ENCODE results near the gene PSIP1. TPM values are rescaled to one million over a fixed set of nuclear protein-coding genes. Genes with fewer than 3 reads are reported as not detected.

PSIP1 gene
- total RNA-seq, 1 experiment from 2014 or later = 302 TPM

DNA sequence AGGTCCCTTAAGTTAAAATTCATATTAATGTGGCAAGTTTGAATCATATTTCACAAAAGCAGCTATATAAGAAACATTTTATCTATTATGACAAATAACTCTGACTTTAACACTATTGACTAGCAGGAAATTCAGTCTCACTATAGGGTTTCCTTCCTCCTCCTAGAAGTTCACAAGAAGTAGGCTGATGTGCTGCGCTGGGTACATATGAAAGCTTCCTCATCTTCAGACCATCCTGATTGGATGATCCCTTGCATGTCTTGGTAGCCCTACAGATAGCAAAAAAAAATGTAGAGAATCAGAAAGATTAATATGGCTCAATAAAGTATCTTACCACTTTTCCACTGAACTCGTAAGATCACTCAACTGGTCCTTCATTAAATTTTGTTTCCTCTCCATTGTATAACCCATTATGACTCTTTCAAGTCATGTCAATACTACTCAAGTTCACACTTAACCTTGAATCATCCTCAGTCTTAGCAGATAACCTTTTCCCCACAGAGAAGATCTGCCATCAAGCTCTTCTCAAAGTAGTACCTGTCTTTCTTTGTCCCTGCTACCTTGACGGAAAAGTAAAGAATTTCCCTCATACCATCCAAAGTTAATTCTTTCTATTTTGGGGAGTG lies 11.5 kb upstream of the PSIP1 start:
- H3K4me3 Mint-ChIP-seq = no peak overlapping the region
- peaks cover 16% of the 10 kb centered on the region for H3K4me1 Mint-ChIP-seq
- CTCF ChIA-PET = interaction anchor here (1.1 to 1.6 kb wide), 2 partner anchors 9 to 30 kb away, joined by 4 read pairs; partner anchors contain the start of gene CCDC171
- TF ChIP-seq NR1H2 (CRISPR knock-in tag; IDR thresholded peaks at IDR 0.05) (no peak), RORB (CRISPR knock-in tag; IDR thresholded peaks at IDR 0.05) (no peak), GRHL2 (CRISPR knock-in tag; IDR thresholded peaks at IDR 0.05; ENCODE audit: insufficient replicate concordance, severe bottlenecking) (no peak), JUN (CRISPR knock-in tag; IDR thresholded peaks at IDR 0.05) (no peak), NFE2L1 (CRISPR knock-in tag; IDR thresholded peaks at IDR 0.05) (no peak), ZNF121 (CRISPR knock-in tag; IDR thresholded peaks at IDR 0.05) (no peak), OVOL2 (CRISPR knock-in tag; IDR thresholded peaks at IDR 0.05; ENCODE audit: borderline replicate concordance) (no peak)
- TF ChIP-seq, protein P1, sequence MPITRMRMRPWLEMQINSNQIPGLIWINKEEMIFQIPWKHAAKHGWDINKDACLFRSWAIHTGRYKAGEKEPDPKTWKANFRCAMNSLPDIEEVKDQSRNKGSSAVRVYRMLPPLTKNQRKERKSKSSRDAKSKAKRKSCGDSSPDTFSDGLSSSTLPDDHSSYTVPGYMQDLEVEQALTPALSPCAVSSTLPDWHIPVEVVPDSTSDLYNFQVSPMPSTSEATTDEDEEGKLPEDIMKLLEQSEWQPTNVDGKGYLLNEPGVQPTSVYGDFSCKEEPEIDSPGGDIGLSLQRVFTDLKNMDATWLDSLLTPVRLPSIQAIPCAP (CRISPR knock-in tag; IDR thresholded peaks at IDR 0.05) = no peak
- TF ChIP-seq, protein P2, sequence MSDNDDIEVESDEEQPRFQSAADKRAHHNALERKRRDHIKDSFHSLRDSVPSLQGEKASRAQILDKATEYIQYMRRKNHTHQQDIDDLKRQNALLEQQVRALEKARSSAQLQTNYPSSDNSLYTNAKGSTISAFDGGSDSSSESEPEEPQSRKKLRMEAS (CRISPR knock-in tag; IDR thresholded peaks at IDR 0.05) = no peak
- TF ChIP-seq, protein P3, sequence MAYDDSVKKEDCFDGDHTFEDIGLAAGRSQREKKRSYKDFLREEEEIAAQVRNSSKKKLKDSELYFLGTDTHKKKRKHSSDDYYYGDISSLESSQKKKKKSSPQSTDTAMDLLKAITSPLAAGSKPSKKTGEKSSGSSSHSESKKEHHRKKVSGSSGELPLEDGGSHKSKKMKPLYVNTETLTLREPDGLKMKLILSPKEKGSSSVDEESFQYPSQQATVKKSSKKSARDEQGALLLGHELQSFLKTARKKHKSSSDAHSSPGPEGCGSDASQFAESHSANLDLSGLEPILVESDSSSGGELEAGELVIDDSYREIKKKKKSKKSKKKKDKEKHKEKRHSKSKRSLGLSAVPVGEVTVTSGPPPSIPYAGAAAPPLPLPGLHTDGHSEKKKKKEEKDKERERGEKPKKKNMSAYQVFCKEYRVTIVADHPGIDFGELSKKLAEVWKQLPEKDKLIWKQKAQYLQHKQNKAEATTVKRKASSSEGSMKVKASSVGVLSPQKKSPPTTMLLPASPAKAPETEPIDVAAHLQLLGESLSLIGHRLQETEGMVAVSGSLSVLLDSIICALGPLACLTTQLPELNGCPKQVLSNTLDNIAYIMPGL (CRISPR knock-in tag; IDR thresholded peaks at IDR 0.05) = no peak
- POLR2A ChIA-PET = no interaction called here
- H3K27me3 Mint-ChIP-seq (ENCODE audit: low read depth) = no peaks in the 10 kb centered on the region
- no peak for DNase-seq (ENCODE audit: low spot score)
- ATAC-seq = no peak
- H3K9me3 Mint-ChIP-seq = peaks cover 5% of the 10 kb centered on the region
- no peak overlapping the region for H3K27ac Mint-ChIP-seq
- H3K36me3 Mint-ChIP-seq = no peaks in the 10 kb centered on the region

DNA sequence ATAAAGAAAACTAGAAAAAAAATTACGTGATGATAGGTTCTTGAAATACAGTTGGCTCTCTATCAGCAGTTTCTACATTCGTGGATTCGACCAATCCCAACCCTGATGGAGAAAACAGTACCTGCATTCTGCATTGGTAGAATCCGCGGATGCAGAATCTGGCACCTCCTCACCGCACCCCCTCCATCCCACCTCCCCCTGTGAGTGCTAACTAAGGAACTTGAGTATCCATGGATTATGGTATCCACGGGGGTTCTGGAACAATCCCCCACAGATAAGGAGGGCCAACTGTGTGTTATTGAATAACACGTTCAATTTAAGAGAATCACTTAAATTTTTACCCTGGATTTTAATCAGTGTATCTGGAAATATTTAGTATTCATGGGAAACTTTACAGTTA lies 10.5 kb upstream of the PSIP1 start:
- Mint-ChIP-seq H3K27me3 (ENCODE audit: low read depth) (no peaks in the 10 kb centered on the region), H3K4me3 (no peak overlapping the region), H3K9me3 (peaks cover 5% of the 10 kb centered on the region), H3K27ac (no peak overlapping the region), H3K36me3 (no peaks in the 10 kb centered on the region), H3K4me1 (peaks cover 16% of the 10 kb centered on the region)
- POLR2A ChIA-PET = no interaction called here
- no peak for DNase-seq (ENCODE audit: low spot score)
- CTCF ChIA-PET = interaction anchor here (1.6 kb wide), 1 partner anchor 8 kb away, joined by 4 read pairs; no protein-coding TSS in a partner anchor
- ATAC-seq = peak; percentile 39; the same call in 1 of the 2 replicates
- TF ChIP-seq, protein P1 (CRISPR knock-in tag; IDR thresholded peaks at IDR 0.05) = no peak
- no peak for TF ChIP-seq EMX1 (CRISPR knock-in tag; IDR thresholded peaks at IDR 0.05)
- TF ChIP-seq, protein P4, sequence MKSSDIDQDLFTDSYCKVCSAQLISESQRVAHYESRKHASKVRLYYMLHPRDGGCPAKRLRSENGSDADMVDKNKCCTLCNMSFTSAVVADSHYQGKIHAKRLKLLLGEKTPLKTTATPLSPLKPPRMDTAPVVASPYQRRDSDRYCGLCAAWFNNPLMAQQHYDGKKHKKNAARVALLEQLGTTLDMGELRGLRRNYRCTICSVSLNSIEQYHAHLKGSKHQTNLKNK (CRISPR knock-in tag; IDR thresholded peaks at IDR 0.05) = no peak
- TF ChIP-seq ZNF671 (CRISPR knock-in tag; IDR thresholded peaks at IDR 0.05) = no peak
- TF ChIP-seq, protein P5, sequence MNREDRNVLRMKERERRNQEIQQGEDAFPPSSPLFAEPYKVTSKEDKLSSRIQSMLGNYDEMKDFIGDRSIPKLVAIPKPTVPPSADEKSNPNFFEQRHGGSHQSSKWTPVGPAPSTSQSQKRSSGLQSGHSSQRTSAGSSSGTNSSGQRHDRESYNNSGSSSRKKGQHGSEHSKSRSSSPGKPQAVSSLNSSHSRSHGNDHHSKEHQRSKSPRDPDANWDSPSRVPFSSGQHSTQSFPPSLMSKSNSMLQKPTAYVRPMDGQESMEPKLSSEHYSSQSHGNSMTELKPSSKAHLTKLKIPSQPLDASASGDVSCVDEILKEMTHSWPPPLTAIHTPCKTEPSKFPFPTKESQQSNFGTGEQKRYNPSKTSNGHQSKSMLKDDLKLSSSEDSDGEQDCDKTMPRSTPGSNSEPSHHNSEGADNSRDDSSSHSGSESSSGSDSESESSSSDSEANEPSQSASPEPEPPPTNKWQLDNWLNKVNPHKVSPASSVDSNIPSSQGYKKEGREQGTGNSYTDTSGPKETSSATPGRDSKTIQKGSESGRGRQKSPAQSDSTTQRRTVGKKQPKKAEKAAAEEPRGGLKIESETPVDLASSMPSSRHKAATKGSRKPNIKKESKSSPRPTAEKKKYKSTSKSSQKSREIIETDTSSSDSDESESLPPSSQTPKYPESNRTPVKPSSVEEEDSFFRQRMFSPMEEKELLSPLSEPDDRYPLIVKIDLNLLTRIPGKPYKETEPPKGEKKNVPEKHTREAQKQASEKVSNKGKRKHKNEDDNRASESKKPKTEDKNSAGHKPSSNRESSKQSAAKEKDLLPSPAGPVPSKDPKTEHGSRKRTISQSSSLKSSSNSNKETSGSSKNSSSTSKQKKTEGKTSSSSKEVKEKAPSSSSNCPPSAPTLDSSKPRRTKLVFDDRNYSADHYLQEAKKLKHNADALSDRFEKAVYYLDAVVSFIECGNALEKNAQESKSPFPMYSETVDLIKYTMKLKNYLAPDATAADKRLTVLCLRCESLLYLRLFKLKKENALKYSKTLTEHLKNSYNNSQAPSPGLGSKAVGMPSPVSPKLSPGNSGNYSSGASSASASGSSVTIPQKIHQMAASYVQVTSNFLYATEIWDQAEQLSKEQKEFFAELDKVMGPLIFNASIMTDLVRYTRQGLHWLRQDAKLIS (CRISPR knock-in tag; IDR thresholded peaks at IDR 0.05; ENCODE audit: borderline replicate concordance) = no peak
- no peak for TF ChIP-seq GABPB1 (CRISPR knock-in tag; IDR thresholded peaks at IDR 0.05)
- TF ChIP-seq ATF1 (CRISPR knock-in tag; IDR thresholded peaks at IDR 0.05) = no peak
- no peak for TF ChIP-seq ZNF396 (CRISPR knock-in tag; IDR thresholded peaks at IDR 0.05; ENCODE audit: borderline replicate concordance)
- TF ChIP-seq, protein P6, sequence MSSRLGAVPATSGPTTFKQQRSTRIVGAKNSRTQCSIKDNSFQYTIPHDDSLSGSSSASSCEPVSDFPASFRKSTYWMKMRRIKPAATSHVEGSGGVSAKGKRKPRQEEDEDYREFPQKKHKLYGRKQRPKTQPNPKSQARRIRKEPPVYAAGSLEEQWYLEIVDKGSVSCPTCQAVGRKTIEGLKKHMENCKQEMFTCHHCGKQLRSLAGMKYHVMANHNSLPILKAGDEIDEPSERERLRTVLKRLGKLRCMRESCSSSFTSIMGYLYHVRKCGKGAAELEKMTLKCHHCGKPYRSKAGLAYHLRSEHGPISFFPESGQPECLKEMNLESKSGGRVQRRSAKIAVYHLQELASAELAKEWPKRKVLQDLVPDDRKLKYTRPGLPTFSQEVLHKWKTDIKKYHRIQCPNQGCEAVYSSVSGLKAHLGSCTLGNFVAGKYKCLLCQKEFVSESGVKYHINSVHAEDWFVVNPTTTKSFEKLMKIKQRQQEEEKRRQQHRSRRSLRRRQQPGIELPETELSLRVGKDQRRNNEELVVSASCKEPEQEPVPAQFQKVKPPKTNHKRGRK (CRISPR knock-in tag; IDR thresholded peaks at IDR 0.05; ENCODE audit: borderline replicate concordance) = no peak
- TF ChIP-seq NFATC4 (CRISPR knock-in tag; IDR thresholded peaks at IDR 0.05) = no peak
- TF ChIP-seq, protein P7, sequence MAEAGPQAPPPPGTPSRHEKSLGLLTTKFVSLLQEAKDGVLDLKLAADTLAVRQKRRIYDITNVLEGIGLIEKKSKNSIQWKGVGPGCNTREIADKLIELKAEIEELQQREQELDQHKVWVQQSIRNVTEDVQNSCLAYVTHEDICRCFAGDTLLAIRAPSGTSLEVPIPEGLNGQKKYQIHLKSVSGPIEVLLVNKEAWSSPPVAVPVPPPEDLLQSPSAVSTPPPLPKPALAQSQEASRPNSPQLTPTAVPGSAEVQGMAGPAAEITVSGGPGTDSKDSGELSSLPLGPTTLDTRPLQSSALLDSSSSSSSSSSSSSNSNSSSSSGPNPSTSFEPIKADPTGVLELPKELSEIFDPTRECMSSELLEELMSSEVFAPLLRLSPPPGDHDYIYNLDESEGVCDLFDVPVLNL (CRISPR knock-in tag; IDR thresholded peaks at IDR 0.05; ENCODE audit: borderline replicate concordance, low read depth) = no peak
- TF ChIP-seq IRF2 (CRISPR knock-in tag; IDR thresholded peaks at IDR 0.05; ENCODE audit: borderline replicate concordance, low read depth) = no peak

All from WTC11 (cell line).